HG03575 (cell line): Measurements from ENCODE around the gene MAP3K4.

Experiments used
- ATAC-seq: cut with Tn5 transposase; IDR thresholded peaks from one replicate; pipeline ENCODE4 v1.9.1; 2021; ENCODE audit not compliant: unreplicated experiment, insufficient number of reproducible peaks, low FRiP score; ENCODE audit errors: extremely low read depth

MAP3K4 gene, protein sequence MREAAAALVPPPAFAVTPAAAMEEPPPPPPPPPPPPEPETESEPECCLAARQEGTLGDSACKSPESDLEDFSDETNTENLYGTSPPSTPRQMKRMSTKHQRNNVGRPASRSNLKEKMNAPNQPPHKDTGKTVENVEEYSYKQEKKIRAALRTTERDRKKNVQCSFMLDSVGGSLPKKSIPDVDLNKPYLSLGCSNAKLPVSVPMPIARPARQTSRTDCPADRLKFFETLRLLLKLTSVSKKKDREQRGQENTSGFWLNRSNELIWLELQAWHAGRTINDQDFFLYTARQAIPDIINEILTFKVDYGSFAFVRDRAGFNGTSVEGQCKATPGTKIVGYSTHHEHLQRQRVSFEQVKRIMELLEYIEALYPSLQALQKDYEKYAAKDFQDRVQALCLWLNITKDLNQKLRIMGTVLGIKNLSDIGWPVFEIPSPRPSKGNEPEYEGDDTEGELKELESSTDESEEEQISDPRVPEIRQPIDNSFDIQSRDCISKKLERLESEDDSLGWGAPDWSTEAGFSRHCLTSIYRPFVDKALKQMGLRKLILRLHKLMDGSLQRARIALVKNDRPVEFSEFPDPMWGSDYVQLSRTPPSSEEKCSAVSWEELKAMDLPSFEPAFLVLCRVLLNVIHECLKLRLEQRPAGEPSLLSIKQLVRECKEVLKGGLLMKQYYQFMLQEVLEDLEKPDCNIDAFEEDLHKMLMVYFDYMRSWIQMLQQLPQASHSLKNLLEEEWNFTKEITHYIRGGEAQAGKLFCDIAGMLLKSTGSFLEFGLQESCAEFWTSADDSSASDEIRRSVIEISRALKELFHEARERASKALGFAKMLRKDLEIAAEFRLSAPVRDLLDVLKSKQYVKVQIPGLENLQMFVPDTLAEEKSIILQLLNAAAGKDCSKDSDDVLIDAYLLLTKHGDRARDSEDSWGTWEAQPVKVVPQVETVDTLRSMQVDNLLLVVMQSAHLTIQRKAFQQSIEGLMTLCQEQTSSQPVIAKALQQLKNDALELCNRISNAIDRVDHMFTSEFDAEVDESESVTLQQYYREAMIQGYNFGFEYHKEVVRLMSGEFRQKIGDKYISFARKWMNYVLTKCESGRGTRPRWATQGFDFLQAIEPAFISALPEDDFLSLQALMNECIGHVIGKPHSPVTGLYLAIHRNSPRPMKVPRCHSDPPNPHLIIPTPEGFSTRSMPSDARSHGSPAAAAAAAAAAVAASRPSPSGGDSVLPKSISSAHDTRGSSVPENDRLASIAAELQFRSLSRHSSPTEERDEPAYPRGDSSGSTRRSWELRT (N-terminal part only)

DNA sequence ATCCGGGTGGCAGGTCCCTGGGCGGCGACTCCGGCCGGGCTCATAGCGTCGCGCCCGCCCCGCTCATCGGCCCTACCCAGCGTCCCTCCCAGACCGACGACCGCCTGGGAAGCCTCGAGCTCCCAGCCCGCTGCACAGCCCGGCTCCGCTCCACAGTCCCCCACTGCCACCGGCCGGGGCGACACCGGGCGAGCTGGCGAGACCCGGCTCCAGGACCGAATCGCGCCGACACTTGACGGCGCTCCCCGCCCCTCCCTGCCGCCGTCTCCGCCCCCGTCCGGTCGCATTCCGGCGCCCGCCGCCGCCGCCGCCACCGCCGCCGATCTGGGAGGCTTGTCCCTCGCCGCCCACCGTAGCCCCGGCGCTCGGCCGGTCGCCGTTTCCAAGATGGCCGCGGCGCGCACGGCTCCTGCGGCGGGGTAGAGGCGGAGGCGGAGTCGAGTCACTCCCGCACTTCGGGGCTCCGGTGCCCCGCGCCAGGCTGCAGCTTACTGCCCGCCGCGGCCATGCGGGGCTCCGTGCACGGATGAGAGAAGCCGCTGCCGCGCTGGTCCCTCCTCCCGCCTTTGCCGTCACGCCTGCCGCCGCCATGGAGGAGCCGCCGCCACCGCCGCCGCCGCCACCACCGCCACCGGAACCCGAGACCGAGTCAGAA, at the start of gene MAP3K4:
TSS of gene MAP3K4 (plus strand) at position 364 of the 655 bp plus-strand sequence. CDS start at position 527, 163 bp downstream.
- no peak for ATAC-seq

DNA sequence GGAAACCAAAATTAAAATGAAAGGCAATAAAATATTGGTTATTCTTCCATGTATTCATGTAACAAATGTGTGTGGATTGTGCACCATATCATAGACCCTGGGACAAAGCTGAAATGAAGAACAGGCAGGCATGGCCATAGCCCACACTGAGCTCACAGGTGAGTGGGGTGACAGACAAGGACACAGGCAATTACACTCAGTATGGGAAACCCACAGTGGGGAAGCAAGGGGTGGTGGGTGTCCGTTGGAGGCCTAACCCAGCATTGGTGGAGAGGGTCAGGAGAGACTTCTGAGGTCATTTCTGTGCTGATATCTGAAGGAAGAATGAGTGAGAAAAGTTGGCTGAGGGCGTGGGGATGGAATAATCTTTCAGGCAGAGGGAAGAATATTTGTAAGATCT, 47.6 kb upstream of the MAP3K4 start:
- ATAC-seq: no peak

DNA sequence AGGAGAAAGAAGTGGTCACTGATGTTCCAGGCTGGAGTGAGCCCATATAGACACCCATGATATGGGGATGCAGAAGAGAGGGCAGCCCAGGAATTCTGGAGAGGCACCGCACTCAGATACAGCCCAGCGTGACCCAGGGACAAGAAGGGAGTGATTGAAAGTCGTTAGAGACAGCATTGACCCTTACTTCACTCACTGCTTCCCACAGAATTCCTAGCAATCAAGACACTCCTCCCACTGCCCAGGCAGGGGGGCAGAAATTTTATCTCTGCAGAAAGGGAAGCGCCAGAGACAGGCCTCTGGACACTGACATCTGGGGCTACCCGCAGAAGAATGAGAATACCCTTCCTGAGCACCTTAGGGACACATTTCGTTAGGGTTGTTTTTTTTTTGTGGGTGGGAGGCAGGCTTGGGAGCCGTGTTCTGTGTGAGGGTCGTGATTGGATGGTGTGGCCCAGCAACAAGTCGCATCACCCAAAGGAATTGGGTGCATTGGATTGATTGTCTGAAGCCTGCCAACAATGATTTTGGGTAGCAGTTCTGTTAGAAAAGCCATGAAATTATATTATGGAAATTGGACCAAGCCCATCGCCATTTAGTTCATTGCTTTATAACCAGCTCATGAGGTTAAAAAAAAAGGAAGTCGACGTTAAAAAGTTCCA, 45.9 kb upstream of the MAP3K4 start:
- no peak for ATAC-seq

DNA sequence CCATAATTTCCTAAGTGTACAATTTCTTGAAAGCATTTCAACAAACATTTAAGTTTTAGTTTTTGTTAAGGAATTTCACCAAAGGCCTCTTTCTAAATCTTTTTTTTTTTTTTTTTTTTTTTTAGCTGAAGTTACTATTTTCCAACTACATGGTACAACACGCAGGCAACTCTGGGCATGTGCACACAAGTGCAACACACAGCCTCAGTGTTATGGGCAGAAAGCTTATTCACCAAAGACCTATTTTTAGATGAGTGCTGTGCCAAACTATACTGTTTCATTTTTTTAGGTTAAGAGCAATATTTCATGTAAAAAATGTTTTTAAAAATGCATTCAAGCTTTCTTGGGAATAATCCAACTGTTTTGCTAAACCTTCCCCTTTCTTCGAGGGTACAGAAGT, 42.0 kb upstream of the MAP3K4 start:
- ATAC-seq: no peak

DNA sequence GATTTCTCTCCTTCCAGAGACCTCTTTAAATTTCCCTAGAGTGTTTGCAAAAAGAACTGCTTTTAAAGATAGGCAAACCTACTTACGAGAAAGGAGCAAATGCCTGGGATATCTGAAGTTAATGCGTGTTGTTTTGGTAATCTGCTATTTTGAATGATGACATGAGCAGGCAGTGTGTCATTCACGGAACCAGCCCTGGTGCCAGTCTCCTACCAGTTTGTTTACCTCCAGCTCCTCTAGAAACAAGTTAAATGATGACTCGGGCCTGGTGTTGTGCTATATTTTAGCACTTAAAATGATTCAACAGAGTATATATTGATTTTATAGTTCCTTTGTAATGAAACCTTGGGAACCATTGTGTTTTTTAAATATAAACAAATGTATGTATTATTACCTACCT, 41.1 kb upstream of the MAP3K4 start:
- no peak for ATAC-seq

DNA sequence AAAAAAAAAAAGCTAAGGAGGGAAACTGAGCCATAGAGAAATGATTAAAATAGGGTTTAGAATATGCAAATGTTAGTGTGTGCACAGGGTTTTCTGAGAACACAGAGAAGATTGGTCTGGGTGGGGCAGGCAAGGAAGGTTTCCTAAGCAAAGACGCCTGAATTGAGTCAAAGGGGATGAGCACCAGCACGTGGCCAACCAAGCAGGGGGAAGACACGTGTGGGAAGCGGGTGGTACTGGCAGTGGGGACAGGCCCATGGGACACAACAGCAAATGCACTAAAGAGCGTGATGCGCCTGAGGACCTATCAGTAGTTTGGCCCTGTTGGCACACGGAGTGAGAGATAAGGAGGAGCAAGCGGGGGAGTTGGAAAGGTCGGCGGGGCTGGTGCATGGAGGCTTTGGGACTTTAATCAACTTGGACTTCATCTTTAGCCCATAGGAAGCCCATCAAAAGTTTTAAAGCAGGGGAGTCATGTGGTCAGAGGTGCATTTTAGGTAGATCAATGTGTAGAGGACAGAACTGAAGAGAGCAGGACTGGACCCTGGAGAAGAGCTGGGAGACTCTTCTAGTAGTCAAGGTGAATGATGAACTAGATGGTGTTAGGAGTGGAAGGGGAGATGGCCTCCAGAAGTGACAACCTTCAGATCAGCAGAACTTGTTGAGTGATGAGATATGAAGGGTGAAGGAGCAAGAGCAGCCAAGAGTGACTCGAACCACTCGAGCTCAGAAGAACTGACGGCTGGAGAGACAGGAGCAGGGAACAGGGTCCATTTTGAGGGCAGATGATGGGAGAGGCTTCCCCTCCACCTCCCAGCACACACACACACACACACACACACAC, 40.2 kb upstream of the MAP3K4 start:
- no peak for ATAC-seq

DNA sequence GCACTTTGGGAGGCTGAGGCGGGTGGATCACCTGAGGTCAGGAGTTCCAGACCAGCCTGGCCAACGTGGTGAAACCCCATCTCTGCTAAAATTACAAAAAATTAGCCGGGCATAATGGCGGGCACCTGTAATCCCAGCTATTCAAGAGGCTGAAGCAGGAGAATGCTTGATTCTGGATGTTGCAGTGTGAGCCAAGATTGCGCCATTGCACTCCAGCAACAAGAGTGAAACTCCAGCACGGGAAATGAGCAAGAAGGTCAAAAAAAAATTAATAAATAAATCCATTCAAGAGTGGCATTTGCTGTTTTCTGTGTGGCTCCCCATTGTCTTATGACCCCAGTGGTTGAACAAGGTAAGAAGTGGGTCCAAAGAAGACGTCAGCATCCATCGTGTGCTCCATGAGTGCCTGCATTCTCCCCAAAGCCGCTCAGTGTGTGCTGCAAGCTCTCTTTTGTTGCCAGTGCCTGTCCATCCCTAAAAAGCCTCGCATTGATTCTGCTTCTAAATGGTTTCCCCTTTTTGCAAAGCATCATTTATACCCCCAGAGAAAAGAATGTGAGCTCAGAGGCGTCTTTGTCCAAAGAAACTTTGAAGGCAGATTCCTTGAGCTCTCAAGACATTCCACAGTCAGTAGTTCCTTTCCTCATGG, 38.8 kb upstream of the MAP3K4 start:
- ATAC-seq: no peak

DNA sequence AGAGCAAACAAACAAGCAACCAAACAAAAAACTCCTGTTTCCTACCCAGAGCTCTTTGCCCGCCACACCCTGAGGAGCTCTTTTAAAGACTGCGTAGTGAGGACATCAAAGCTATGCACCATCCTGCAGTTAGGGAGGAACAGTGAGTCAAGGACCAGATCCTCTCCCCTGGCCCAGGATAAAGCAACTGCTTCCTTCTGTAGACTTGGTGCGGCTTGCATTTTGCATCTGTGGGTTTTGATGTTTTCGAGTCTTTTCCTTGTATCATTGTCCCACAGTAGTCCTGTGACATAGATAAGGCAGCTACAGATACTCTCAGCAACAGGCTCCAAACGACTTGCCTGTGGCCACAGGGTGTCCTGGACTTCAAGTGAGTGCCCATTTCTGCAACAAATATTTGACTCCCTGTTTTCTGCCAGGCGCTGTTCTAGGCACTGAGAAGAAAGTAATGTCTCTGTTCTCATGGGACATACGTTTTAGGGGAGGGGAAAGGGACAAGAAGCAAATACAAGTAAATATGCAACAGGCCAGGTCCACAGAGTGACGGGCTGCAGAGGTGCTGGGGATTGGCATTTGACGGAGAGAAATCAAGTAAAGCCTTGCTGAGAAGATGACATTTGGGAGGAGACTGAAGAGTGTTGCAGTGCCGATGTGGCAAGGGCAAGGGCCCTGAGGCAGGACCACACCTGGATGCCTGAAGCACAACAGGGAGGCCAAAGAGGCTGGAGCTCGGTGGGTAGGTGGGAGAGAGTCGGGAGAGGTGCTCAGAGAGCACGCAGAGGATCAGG, 35.9 kb upstream of the MAP3K4 start:
- ATAC-seq: no peak

DNA sequence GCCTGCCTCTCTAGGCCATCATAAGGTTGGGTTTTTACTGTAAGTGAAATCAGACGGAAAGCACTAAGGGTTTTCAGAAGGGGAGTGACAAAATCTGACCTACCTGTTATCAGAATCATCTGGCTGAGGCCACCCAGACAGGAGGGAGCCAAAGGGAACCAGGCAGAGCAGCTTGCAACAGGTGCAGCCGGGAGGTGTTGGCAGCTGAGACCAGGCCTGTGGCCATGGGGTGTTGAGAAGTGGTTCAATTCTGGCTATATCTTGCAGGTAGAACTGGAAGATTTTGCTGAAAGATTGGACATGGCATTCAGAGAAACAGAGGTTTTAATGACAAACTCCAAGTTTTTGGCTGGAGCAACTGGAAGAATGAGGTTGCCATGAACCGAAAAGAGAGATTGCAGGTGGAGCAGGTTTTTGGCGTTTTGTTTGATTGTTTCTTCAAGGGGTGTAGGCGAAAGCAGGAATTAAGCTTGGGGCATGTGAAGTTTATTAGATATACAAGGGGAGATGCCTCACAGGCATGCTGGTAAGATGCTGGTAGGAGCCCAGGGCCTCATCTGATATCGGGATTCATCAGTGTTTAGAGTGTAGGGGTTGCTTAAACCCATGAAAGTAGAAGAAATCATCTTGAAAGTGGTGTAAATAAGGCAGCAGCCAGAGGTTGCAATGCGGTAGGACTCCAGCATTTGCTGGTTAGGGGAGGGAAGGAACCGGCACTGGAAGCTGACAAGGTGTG, 35.1 kb upstream of the MAP3K4 start:
- no peak for ATAC-seq

DNA sequence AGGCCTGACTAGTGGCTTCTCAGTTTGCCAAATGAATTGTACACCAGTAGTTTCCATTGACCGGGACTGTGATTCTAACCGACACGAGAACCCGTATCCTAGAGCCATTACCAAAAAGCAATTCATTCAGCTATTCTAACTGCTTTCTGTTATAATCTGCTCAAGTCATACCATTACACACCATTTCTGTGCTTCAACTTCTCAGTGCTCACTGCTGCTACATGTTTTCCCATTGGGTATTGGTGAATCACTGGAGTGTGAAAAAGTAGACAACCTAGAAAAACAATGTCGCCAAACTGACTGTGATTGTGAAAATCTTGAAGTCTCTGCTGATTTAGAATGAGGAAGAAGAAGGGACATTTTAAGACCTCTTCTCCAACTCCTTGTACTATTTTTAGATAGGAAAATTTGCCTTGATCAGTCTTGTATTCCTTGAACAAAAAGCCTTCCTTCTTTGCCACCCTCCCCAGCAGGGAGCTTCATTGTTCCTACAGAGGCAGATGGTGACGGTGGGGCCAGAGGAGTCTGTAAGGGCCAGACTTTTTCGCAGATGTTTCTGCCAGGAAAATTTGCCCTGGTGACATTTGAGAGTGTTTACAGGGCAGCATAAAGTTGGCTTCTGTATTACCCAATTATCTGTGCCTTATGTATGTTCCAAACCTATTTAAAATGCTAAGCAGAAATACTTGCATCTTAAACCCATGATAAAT, 31.7 kb upstream of the MAP3K4 start:
- ATAC-seq: no peak

DNA sequence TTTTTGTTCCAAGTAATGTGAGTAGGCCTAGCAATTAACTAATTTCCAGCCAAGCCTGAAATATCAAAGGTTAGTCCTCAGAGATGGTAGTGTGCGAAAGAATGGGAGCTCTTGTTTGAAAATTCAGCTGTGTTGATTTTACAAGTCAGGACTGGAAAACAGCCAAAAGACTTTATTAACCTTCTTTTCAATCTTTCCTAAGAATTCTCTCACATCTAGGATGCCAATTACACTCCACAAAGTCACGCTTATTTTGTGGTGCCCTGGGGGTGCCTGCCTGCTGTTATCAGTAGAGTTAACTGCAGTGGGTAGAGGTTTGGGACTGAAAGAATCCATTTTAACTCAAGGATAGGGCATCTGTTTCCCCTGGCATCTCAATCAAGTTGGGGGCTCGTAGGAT, 30.7 kb upstream of the MAP3K4 start:
- ATAC-seq: no peak

DNA sequence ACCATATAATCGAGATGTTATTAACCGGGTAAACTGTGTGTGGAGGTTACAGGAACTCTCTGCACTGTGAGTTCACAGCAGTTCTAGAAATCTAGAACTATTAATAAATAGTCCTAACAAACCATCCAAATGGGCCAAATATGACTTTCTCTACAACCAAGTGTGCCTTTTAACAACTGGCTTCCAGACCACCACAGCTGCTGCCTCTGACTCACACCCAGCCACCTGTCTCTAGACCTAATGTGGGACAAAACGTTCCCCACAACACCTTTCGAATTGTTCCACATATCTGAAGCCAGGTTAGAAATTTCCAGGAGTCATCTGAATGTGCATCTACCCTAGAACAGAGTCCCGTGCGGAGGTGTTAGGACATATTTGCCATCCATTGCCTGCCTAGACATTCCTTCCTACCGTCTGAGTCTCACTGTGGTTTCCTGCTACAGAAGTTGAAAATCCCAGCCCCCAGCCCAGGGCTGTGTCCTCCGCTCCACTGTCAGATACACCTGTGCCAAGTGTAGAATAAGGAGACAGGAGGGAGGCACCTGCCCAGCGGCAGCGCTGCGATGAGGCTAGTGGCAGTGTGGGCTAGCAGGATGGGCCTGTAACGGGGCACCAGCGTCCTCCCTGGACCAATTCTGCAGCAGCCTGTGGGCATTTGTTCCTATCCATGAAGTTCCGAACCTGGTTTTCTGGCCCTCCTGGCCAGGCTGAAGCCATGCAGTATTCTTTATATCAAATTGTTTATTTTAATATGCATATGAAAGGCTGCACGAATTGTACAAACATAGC, 28.5 kb upstream of the MAP3K4 start:
- no peak for ATAC-seq

DNA sequence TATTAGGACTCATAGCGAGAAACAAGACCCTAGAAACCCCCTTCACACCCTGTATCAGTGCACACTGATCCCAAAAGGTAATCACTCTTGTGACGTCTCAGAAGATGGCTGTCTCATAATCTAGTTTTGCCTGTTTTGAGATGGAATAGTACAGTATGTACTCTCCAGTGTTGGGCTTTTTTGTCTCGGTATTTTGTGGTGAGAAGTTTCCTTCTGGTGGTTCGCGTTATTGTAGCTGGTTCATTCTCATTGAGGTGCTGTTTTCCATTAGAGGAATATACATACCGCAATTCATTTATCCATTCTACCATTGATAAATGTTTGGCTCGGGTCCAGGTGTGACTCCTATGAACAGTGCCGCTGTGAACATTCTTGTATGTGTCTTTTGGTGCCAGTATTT, 27.9 kb upstream of the MAP3K4 start:
- no peak for ATAC-seq

DNA sequence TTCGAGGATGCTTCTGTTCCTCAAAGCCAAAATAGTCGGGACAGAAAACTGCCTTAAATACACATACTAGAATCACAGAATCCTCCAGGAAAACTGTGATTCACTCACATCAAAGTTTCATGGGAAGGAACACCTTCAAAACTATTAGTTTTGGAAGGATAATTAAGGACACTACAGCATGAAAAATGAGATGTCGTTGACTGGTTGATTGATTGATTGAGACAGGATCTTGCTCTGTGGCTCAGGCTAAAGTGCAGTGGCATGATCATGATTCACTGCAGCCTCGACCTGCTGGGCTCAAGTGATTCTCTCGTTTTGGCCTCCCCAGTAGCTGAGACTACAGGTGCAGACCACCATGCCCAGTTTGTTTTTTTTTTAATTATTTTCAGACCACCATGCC, 25.7 kb upstream of the MAP3K4 start:
- ATAC-seq: no peak
